OCI-LY1 (cell line): Measurements from ENCODE around the gene HHEX.

Experiments
- H2AFZ ChIP-seq: fragments of 200-600 bp; sonication (generic), shearing (Covaris generic); 2 replicates; pipeline ENCODE4 v1.6.0; 2014; ENCODE audit warnings: antibody characterized with exemption, mild to moderate bottlenecking, low read length
- H3F3A ChIP-seq: fragments of 200-600 bp; sonication (generic), shearing (Covaris generic); 2 replicates; pipeline ENCODE4 v1.6.0; 2014; ENCODE audit warnings: mild to moderate bottlenecking, antibody characterized with exemption, low read length, moderate library complexity; ENCODE audit not compliant: insufficient read depth
- H3K27ac ChIP-seq: fragments of 200-600 bp; sonication (generic); 2 replicates; pipeline ENCODE4 v1.5.1; 2014; ENCODE audit warnings: low read length, mixed run types, mild to moderate bottlenecking, low read depth; ENCODE audit not compliant: poor library complexity, severe bottlenecking
- H3K27me3 ChIP-seq: fragments of 200-600 bp; sonication (generic); 2 replicates; pipeline ENCODE4 v1.6.0; 2014; ENCODE audit warnings: antibody characterized with exemption, mild to moderate bottlenecking, low read length, moderate library complexity; ENCODE audit not compliant: insufficient read depth
- H3K36me3 ChIP-seq: fragments of 200-600 bp; sonication (generic); 2 replicates; pipeline ENCODE4 v1.6.1; 2014; ENCODE audit warnings: mild to moderate bottlenecking, antibody characterized with exemption, low read length, moderate library complexity, mixed read lengths; ENCODE audit not compliant: insufficient read depth
- H3K4me1 ChIP-seq: fragments of 200-600 bp; sonication (generic); 2 replicates; pipeline ENCODE4 v1.5.1; 2014; ENCODE audit warnings: mild to moderate bottlenecking, low read length, moderate library complexity; ENCODE audit not compliant: insufficient read depth, severe bottlenecking
- H3K4me2 ChIP-seq: fragments of 200-600 bp; sonication (generic), shearing (Covaris generic); 2 replicates; pipeline ENCODE4 v1.6.1; 2014; ENCODE audit warnings: low read length
- H3K4me3 ChIP-seq: fragments of 200-600 bp; sonication (generic); 2 replicates; pipeline ENCODE4 v1.5.1; 2014; ENCODE audit warnings: low read length, low read depth, mild to moderate bottlenecking, mixed read lengths; ENCODE audit not compliant: poor library complexity, severe bottlenecking
- H3K79me2 ChIP-seq: fragments of 200-600 bp; shearing (Covaris generic); 2 replicates; pipeline ENCODE4 v1.6.1; 2016; ENCODE audit warnings: mixed run types, low read length, mixed read lengths; ENCODE audit not compliant: insufficient read depth
- H3K9ac ChIP-seq: fragments of 200-600 bp; sonication (generic), shearing (Covaris generic); 2 replicates; pipeline ENCODE4 v1.6.1; 2014; ENCODE audit warnings: mild to moderate bottlenecking, low read length, mixed read lengths
- H3K9me2 ChIP-seq: fragments of 200-600 bp; sonication (generic), shearing (Covaris generic); 2 replicates; pipeline ENCODE4 v1.6.1; 2014; ENCODE audit warnings: low read depth, mild to moderate bottlenecking, low read length, mixed read lengths
- H3K9me3 ChIP-seq: fragments of 200-600 bp; shearing (Covaris generic); 2 replicates; pipeline ENCODE4 v1.6.1; 2014; ENCODE audit warnings: low read length, mixed read lengths
- H4K20me1 ChIP-seq: fragments of 200-600 bp; sonication (generic), shearing (Covaris generic); 2 replicates; pipeline ENCODE4 v1.6.0; 2016; ENCODE audit warnings: mild to moderate bottlenecking, low read length; ENCODE audit not compliant: insufficient read depth
- CTCF ChIP-seq: fragments of 200-600 bp; sonication (generic), shearing (Covaris generic); IDR thresholded peaks from 2 replicates; pipeline ENCODE4 v1.5.1; 2017; ENCODE audit warnings: mild to moderate bottlenecking, antibody characterized with exemption, low read length, moderate library complexity, mixed read lengths
- EZH2 ChIP-seq: fragments of 200-600 bp; sonication (generic), shearing (Covaris generic); IDR thresholded peaks from 2 replicates; pipeline ENCODE4 v1.8.0; 2017; ENCODE audit warnings: borderline replicate concordance, mixed run types, mild to moderate bottlenecking, antibody characterized with exemption, low read length, moderate library complexity, mixed read lengths

HHEX gene

GRCh38 chr10:92695679-92696605, 6.2 kb downstream of the HHEX start:
- H3K4me2 ChIP-seq, result no peak overlapping the region
- no peaks in the 10 kb centered on the region for H3K27me3 ChIP-seq

DNA sequence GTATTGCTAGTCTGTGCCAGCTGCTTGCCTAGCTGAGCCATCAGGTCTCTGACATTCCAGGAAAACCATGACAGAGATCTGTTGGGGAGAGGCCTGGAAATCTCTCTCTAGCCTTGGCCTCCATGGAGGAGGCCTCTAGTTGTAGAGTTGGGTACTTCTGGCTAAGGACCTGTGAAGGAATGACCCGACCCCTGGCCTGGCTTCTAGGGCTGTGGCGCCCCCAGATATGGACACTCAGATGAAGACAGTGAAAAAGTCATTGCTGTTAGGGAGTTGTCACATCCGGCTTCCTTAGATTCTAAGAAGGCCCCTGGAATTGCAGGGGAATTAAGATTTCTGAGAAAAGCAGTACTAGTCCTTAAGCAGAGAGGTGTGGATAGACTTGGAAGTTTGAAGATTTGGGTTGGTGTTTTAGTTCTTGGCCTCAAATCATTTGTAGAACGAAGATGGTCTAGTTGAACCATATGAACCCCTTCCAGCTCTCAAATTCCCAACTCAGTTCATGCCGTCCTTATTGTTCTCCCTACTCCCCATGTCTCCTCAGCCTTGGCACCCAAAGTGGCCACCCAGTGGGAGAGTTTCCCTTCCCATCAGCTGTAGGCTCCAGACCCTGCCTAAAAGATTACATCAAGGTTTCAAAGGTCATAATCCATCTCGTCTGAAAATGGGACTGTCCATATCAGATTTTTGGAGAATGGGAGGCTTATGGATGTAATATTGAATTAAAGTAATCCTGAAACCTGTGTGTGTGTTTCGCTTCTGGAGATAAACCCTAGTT, 7.0 kb downstream of the HHEX start:
- no peaks in the 10 kb centered on the region for H3F3A ChIP-seq
- H3K27ac ChIP-seq, result no peak overlapping the region
- H3K4me2 ChIP-seq, result no peak overlapping the region
- H3K9ac ChIP-seq, result no peak overlapping the region
- H3K4me3 ChIP-seq, result no peak overlapping the region
- H3K36me3 ChIP-seq, result no peaks in the 10 kb centered on the region
- no peaks in the 10 kb centered on the region for H3K27me3 ChIP-seq
- TF ChIP-seq EZH2 (no peak), CTCF (no peak)
- H4K20me1 ChIP-seq, result no peaks in the 10 kb centered on the region
- H3K9me3 ChIP-seq, result no peaks in the 10 kb centered on the region
- no peak overlapping the region for H2AFZ ChIP-seq
- H3K4me1 ChIP-seq, result peaks cover 17% of the 10 kb centered on the region
- no peaks in the 10 kb centered on the region for H3K9me2 ChIP-seq
- no peaks in the 10 kb centered on the region for H3K79me2 ChIP-seq

More at GRCh38 chr10:92695679-92696605, 6.2 kb downstream of the HHEX start:
- Histone ChIP-seq H4K20me1 (no peaks in the 10 kb centered on the region), H3K9me3 (no peaks in the 10 kb centered on the region), H2AFZ (no peak overlapping the region), H3K9ac (no peak overlapping the region), H3K36me3 (no peaks in the 10 kb centered on the region), H3K4me1 (peaks cover 26% of the 10 kb centered on the region), H3K79me2 (no peaks in the 10 kb centered on the region), H3K9me2 (no peaks in the 10 kb centered on the region), H3K27ac (no peak overlapping the region), H3F3A (no peaks in the 10 kb centered on the region), H3K4me3 (no peak overlapping the region)
- TF ChIP-seq EZH2 (no peak), CTCF (no peak)

- Histone ChIP-seq H4K20me1 (no peaks in the 10 kb centered on the region), H3K36me3 (no peaks in the 10 kb centered on the region), H3K27ac (no peak overlapping the region), H3K9me2 (no peaks in the 10 kb centered on the region), H3K4me2 (no peak overlapping the region), H3K4me1 (peaks cover 19% of the 10 kb centered on the region), H3K27me3 (no peaks in the 10 kb centered on the region), H2AFZ (no peak overlapping the region), H3K9ac (no peak overlapping the region), H3K79me2 (no peaks in the 10 kb centered on the region), H3K9me3 (no peaks in the 10 kb centered on the region), H3K4me3 (no peak overlapping the region), H3F3A (no peaks in the 10 kb centered on the region)
- TF ChIP-seq CTCF, result no peak
- no peak for TF ChIP-seq EZH2
These were observed 8.1 kb downstream of the HHEX start for GRCh38 chr10:92697663-92698511.
